AG08396 (cell line): ENCODE results near the gene CDKN2AIPNL.

ENCODE experiments used
- DNase-seq: peaks from one replicate; pipeline ENCODE4 v3.0.0; 2012; ENCODE audit warnings: low spot score, mixed read lengths

Gene CDKN2AIPNL, protein sequence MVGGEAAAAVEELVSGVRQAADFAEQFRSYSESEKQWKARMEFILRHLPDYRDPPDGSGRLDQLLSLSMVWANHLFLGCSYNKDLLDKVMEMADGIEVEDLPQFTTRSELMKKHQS

GRCh38 chr5:134411546-134412266 lies at the start of gene CDKN2AIPNL:
CDKN2AIPNL (minus strand) TSS chr5:134411881; CDS start chr5:134411854, 27 bp downstream.
- DNase-seq: peak; percentile 96

DNA sequence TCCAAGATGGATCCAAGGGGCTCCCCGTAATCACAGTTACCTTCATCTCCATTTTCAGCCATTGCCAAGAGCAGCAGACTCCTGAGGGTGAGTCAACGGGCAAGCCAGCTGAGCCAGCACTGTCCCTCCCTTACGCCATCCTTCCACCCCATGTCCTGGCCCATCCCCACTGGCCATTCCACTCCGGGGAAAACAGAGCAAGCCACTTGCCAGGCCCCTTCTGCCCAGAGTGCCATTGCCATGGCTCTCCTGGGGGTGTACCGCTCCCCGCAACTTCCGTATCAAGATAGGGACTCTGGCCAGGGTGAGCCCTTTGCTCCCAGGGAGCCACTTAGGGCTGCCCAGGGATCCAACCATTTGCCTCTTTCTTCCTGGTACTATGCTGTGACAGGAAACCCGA lies 48.9 kb upstream of the CDKN2AIPNL start:
- no peak for DNase-seq

DNA sequence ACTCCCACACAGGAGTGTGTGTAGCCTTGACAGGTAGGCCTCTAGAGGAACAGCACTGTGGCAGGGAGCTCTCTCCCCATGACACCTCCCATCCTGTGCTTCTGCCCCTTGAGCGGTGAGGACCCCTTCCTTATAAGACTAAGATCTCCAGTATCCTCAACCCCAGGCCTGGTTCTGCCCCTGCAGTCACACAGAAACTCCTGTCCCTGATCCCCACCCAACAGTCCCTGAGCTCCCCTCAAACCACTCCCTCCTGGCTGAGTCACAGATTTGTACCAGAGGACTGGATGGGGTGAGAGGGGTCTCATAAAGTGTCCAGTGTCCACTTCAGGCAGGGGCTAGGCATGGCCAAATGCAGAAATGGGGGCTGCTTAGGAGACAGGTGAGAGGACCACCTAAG lies 47.8 kb upstream of the CDKN2AIPNL start:
- DNase-seq: no peak

DNA sequence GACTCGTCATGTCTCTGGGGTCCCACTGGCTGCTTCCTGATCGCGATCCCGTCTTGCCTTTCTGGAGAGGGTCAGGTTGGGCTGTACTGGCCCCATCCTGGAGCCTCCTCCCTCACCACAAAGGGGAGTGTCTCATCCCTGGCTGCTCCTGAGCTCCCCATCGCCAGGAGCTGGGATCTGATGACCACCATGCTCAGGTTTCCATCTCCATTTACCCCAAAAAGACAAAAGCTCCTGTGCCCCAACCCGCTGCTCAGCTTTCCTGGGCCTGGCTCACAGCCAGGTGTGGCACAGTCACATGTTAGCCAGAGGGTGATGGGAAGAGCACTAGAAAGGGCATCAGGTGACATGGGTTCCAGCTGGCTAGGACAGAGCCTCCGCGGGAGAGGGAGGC lies 47.3 kb upstream of the CDKN2AIPNL start:
- no peak for DNase-seq

GRCh38 chr5:134458234-134459009 lies 46.7 kb upstream of the CDKN2AIPNL start:
- DNase-seq: peak; percentile 53

DNA sequence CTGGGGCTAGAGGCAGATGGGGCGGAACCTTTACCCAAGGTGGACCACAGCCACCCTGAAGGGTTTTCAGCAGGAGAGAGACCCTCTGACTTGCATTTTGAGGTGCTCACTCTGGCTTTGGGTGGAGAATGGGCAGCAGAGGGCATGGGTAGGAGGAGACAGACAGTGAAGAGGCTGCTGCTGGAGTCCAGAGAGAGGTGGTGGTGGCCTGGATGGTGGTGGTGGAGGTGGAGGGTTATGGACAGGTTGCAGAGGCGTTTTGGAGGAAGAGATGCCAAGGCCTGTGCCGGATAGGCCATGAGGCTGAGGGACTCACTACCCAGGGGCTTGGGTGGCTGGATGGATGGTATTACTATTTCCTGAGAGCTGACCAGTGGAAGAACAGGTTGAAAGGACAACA lies 46.1 kb upstream of the CDKN2AIPNL start:
- no peak for DNase-seq

GRCh38 chr5:134456825-134457224 lies 45.1 kb upstream of the CDKN2AIPNL start:
- DNase-seq: no peak

GRCh38 chr5:134455466-134455865 lies 43.8 kb upstream of the CDKN2AIPNL start:
- no peak for DNase-seq

- DNase-seq: no peak
Observed at GRCh38 chr5:134453016-134453415, 41.3 kb upstream of the CDKN2AIPNL start.

- DNase-seq: peak; percentile 83
Observed at GRCh38 chr5:134451936-134452505, 40.3 kb upstream of the CDKN2AIPNL start.

DNA sequence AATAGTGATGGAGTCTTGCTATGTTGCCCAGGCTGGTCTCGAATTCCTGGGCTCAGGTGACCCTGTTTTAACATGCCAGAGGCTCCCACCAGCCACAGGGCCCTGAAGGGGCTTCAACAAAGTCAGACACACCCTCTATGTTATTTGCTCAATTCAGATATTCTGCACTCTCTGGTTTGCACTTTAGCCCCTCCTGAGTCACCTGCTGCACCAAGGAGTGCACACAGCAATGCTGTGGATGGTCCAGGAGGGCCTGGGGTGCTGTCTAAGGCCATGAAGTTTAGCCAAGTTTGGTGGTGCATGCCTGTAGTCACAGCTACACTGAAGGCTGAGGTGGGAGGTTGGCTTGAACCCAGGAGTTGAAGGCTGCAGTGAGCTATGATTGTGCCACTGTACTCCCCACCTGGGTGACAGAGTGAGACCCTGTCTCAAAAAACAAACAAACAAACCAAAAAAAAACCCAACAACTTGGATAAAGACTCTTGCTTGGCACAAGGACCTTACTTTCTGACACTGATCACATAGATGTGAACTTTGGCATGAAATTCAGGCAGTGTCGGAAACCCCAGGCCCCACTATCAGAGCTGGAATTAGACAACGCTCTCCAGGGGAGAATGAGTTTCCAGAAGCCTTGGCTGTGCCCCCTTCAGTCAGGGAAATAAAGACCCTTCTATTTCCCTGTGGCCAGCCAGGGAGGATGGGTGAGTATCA lies 39.7 kb upstream of the CDKN2AIPNL start:
- no peak for DNase-seq

GRCh38 chr5:134450374-134450773 lies 38.7 kb upstream of the CDKN2AIPNL start:
- no peak for DNase-seq

DNA sequence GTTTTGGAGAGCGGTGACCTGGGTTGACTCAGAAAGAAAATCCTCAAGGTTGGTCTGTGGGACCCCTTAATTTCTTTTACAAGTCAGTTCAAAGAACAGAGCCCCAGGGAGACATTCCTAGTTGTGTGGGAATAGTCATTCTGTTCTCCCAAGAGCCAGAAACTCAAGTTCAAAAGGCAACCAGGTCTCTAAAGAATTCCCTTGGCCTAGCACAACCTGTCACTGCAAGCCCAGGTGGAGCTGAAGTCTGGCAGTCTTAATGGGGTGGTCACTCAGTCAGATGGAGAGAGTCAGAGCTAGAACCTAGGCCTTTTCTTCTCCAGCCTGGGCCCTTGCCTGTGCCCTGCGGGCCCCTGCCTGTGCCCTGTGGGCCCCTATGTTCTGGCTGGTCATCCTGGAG lies 37.5 kb upstream of the CDKN2AIPNL start:
- no peak for DNase-seq

DNA sequence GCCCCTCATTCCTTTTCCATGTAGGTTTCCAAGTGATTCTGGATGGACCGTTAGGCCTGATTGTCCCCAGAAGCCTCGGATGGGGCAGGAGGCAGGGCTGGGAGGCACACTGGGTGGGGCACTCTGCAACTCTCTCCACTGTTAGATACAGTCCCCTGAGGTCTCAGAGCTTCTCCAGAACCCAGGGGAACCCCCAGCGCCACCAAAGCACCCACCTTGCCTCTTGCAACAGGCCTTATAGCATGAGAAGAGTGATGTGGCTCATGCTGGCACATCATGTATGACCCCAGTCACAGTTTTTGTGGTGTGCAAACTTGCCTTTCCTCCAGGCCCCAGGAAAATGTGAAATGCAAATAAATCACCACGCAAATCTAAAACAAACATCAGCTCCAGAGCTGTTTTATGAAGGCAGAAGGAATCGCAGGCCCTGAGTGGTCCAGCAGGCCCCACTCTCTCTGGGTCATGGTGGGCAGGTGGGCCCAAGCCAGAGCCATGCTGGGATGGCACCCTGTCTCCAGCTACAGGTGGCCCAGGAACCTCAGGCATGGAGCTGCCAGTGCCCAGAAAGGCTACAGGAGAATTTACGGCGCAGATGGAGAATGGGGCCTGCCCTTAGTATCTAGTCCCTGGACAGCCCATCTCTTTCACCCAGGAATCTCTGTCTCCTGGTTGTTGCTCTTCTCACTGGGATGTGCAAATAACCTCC lies 36.3 kb upstream of the CDKN2AIPNL start:
- DNase-seq: no peak

DNA sequence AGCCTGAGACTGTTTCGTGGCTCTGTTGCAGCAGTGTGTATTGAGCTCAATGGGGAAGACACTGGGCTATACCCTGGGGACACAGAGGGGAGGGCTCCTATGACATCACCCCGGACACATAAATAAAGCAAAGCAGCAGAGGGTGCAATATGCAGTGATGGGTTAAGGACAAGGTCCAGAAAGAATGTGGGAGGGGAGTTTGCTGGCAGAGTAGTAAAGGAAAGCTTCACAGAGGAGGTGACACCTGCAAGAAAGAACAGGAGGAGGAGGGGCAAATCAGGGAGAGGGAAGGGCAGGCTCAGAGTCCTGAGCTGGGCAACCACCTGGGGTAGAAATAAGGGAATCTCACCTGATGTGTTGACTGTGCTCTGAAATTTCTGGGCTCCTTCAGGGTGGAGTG lies 35.3 kb upstream of the CDKN2AIPNL start:
- no peak for DNase-seq

DNA sequence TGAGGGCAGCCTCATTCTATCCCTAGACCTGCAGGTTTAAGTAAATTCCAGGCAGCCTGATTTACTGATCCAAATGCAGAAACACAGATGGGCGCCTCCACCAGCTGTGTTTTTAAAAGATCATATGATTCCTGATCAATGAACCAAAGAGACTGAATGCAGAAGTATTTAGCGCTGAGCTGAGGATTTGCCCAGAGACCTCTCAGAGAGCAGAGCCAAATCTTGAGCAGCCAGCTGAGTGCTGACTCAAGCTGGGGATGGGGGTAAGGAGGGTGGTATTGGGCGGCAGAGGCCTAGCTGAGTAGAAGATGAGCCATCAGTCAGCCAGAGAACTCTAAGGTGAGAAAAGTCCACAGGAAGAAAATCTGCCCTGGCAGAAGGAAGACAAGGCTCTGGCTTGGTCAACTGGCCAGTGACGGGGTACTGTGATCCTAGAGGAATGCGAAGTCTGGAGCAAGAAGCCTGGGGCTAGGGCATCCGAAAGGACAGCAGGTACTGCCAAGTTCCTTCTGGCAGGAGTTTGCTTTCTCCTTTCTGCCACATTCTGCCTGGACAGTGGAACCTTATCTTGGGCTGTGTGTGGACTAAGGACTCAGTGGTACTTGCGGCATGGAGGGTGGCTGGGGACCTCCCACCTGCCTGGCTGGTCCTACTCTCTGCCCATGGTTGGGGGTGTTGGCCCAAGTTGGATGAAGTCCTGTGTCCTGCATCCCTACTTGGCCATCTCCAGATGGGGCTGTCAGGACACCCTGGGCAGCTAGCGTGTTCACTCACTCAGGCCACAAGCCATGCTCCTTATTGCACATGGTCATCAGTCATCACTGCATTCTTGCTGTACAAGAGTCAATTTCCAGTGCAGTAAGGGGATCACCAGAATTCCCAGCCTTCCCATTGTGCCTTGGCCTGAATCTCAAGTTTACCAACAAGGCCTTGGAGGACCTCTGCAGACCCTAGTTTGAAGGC lies 34.5 kb upstream of the CDKN2AIPNL start:
- no peak for DNase-seq

DNA sequence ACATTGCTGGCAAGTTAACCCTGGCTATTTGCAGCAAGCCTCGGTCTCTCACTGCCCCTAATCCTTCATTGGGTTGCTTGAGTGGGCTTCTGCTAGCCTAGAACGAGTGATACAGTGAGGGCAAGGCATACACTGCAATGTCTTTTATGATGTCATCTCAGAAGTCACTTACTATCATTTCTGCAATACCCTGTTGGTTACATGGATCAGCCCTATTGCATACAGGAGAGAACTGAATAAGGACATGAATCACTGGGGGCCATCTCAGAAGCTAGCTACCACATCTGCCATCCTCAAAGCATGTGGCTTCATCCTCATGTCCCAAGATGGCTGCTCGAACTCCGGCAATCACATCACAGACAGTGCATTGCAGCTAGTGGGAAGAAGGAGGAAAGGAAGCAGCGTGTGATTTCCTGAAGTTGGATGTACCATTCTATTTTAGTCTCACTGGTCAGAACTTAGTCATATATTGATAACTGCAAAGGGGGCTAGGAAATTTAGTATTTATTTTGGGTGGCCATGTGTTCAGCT lies 33.3 kb upstream of the CDKN2AIPNL start:
- DNase-seq: no peak

DNA sequence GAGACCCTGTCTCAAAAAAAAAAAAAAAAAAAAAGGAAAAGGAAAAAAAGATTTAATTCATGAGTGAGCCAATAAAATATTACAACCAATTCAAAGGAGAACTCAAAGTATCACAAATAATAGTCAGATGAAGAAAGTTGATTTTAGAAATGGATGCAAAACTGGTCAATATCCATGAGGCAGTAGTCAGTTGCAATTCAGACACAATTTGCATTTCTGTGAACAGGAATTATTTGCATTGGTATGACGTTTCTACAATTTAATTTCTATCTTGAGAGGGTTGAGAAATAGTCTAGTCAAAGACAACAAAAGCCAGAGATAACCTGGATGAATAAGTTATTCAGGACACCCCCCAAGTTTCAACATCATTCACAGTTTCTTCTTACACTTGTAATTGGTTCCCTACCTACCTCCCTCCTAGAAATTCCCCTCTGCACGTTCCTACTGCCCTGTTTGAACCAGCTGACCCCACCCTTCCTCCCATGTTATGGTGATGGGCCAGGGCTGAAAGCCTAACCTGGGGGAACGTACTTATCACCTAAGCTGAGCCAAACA lies 28.6 kb upstream of the CDKN2AIPNL start:
- DNase-seq: no peak

- DNase-seq: peak; percentile 82
Observed at GRCh38 chr5:134439210-134439654, 27.6 kb upstream of the CDKN2AIPNL start.

DNA sequence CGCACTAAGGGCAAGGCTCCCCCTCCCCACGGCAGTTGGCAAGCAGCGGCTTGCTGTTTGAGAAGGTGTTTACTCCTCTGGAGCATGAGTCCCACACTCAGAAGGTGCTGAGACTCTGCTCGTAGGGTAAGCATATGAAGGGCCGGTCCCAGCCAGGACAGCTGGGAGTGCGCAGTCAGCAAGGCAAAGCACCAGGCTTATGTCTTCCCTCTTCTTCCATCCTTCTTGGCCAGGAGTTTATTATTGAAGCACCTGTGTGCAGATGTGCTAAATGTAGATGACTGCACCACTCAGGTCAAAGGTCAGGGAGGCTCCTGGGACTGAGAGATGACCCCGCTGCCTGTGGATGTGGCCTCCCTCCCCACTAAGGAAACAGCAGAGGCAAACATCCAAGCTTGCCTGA lies 27.0 kb upstream of the CDKN2AIPNL start:
- no peak for DNase-seq
